H9 (cell line): Measurements from ENCODE around the gene PRKAG3. TPM values are rescaled to one million over a fixed set of nuclear protein-coding genes. Genes with fewer than 3 reads are reported as not detected.

Experiments
- DNase-seq: peaks from one replicate; pipeline ENCODE4 v3.0.0-alpha.2; 2017
- H2AFZ ChIP-seq: one replicate; pipeline ENCODE4 v1.6.1; 2013; ENCODE audit warnings: mild to moderate bottlenecking, low read length, control low read depth, moderate library complexity
- H2AK5ac ChIP-seq: 2 replicates; pipeline ENCODE4 v1.6.1; 2013; ENCODE audit warnings: low read length, control low read depth, mixed read lengths; ENCODE audit not compliant: insufficient read length
- H2BK120ac ChIP-seq: one replicate; pipeline ENCODE4 v1.6.1; 2013; ENCODE audit warnings: low read depth, mild to moderate bottlenecking, low read length, control low read depth, inconsistent platforms; ENCODE audit not compliant: poor library complexity, severe bottlenecking
- H2BK12ac ChIP-seq: 2 replicates; pipeline ENCODE4 v1.6.1; 2013; ENCODE audit warnings: low read length, control low read depth, mixed read lengths, low read depth; ENCODE audit not compliant: insufficient read length
- H2BK15ac ChIP-seq: 2 replicates; pipeline ENCODE4 v1.6.1; 2013; ENCODE audit warnings: low read depth, low read length, control low read depth
- H2BK20ac ChIP-seq: one replicate; pipeline ENCODE4 v1.6.1; 2013; ENCODE audit warnings: low read depth, mild to moderate bottlenecking, low read length, control low read depth, inconsistent platforms; ENCODE audit not compliant: poor library complexity, severe bottlenecking
- H2BK5ac ChIP-seq: 2 replicates; pipeline ENCODE4 v1.6.1; 2013; ENCODE audit warnings: low read length, control low read depth, mixed read lengths; ENCODE audit not compliant: insufficient read length
- H3K14ac ChIP-seq: 2 replicates; pipeline ENCODE4 v1.6.1; 2013; ENCODE audit warnings: low read length, control low read depth; ENCODE audit not compliant: insufficient read depth
- H3K18ac ChIP-seq: 2 replicates; pipeline ENCODE4 v1.6.1; 2013; ENCODE audit warnings: low read depth, mild to moderate bottlenecking, mixed read lengths, low read length, control low read depth; ENCODE audit not compliant: insufficient read length
- H3K23ac ChIP-seq: 2 replicates; pipeline ENCODE4 v1.6.1; 2013; ENCODE audit warnings: low read length, control low read depth, mixed read lengths, low read depth; ENCODE audit not compliant: insufficient read length
- H3K23me2 ChIP-seq: 2 replicates; pipeline ENCODE4 v1.6.1; 2013; ENCODE audit warnings: low read depth, mild to moderate bottlenecking, mixed read lengths, low read length, control low read depth; ENCODE audit not compliant: insufficient read length, poor library complexity, severe bottlenecking
- H3K27ac ChIP-seq: 2 replicates; pipeline ENCODE4 v1.5.1; 2013; ENCODE audit warnings: low read length, control low read depth, mixed read lengths, low read depth; ENCODE audit not compliant: insufficient read length
- H3K27me3 ChIP-seq: 2 replicates; pipeline ENCODE4 v1.6.1; 2013; ENCODE audit warnings: low read length, control low read depth, inconsistent platforms; ENCODE audit not compliant: insufficient read depth
- H3K4ac ChIP-seq: 2 replicates; pipeline ENCODE4 v1.6.1; 2013; ENCODE audit warnings: low read depth, mild to moderate bottlenecking, control low read depth, inconsistent platforms, low read length, moderate library complexity
- H3K4me1 ChIP-seq: 2 replicates; pipeline ENCODE4 v1.6.1; 2013; ENCODE audit warnings: low read length, control low read depth, inconsistent platforms; ENCODE audit not compliant: insufficient read depth
- H3K4me2 ChIP-seq: 2 replicates; pipeline ENCODE4 v1.6.1; 2013; ENCODE audit warnings: low read length, control low read depth, mixed read lengths; ENCODE audit not compliant: insufficient read length, insufficient read depth
- H3K56ac ChIP-seq: 2 replicates; pipeline ENCODE4 v1.6.1; 2013; ENCODE audit warnings: low read depth, mild to moderate bottlenecking, mixed read lengths, low read length, control low read depth; ENCODE audit not compliant: insufficient read length
- H3K79me1 ChIP-seq: 2 replicates; pipeline ENCODE4 v1.6.1; 2013; ENCODE audit warnings: low read depth, mild to moderate bottlenecking, moderate library complexity, low read length, control low read depth, inconsistent platforms; ENCODE audit not compliant: insufficient read depth, poor library complexity, severe bottlenecking
- H3K79me2 ChIP-seq: 2 replicates; pipeline ENCODE4 v1.6.1; 2013; ENCODE audit warnings: low read length, control low read depth, inconsistent platforms; ENCODE audit not compliant: insufficient read depth
- H3K9ac ChIP-seq: 2 replicates; pipeline ENCODE4 v1.6.1; 2013; ENCODE audit warnings: low read length, control low read depth, mixed read lengths; ENCODE audit not compliant: insufficient read length; ENCODE audit errors: extremely low read depth
- H3K9me3 ChIP-seq: one replicate; pipeline ENCODE4 v1.6.1; 2013; ENCODE audit warnings: low read depth, low read length, inconsistent platforms; ENCODE audit not compliant: control insufficient read depth
- H3T11ph ChIP-seq: one replicate; pipeline ENCODE4 v1.6.1; 2013; ENCODE audit warnings: mild to moderate bottlenecking, low read length, control low read depth, inconsistent platforms
- H4K20me1 ChIP-seq: one replicate; pipeline ENCODE4 v1.6.1; 2013; ENCODE audit not compliant: control insufficient read depth, insufficient read length, insufficient read depth
- H4K5ac ChIP-seq: 2 replicates; pipeline ENCODE4 v1.6.1; 2013; ENCODE audit warnings: low read depth, mild to moderate bottlenecking, mixed read lengths, low read length, control low read depth; ENCODE audit not compliant: insufficient read length
- H4K8ac ChIP-seq: replicated peaks from 2 replicates; pipeline ENCODE4 v1.6.1; 2013; ENCODE audit warnings: low read length, control low read depth, mixed read lengths, low read depth; ENCODE audit not compliant: insufficient read length
- H4K91ac ChIP-seq: 2 replicates; pipeline ENCODE4 v1.6.1; 2013; ENCODE audit warnings: low read depth, mild to moderate bottlenecking, moderate library complexity, mixed read lengths, low read length, control low read depth; ENCODE audit not compliant: insufficient read length
- H3K27ac Mint-ChIP-seq, 3 experiments: 2 replicates in 2 of 3; 3 replicates in 1 of 3; pipeline ENCODE4 v1.8.0; 2020 to 2021; ENCODE audit warnings: mixed read lengths in 3 of 3, mild to moderate bottlenecking in 1 of 3, moderate library complexity in 1 of 3
- H3K27me3 Mint-ChIP-seq: 2 replicates; pipeline ENCODE4 v1.8.0; 2021; ENCODE audit warnings: low read depth, mild to moderate bottlenecking, moderate library complexity, mixed read lengths
- H3K36me3 Mint-ChIP-seq, 3 experiments: 2 replicates in 2 of 3; 3 replicates in 1 of 3; pipeline ENCODE4 v1.8.0; 2020 to 2021; ENCODE audit warnings: low read depth in 3 of 3, mixed read lengths in 3 of 3; ENCODE audit not compliant: insufficient read depth in 1 of 3
- H3K4me1 Mint-ChIP-seq, 2 experiments: 2 replicates each; pipeline ENCODE4 v1.8.0; 2020; ENCODE audit warnings: mixed read lengths in 2 of 2
- H3K4me3 Mint-ChIP-seq, 2 experiments: 2 replicates in 1 of 2; 3 replicates in 1 of 2; pipeline ENCODE4 v1.8.0; 2020 to 2021; ENCODE audit warnings: mild to moderate bottlenecking in 2 of 2, mixed read lengths in 2 of 2, moderate library complexity in 1 of 2
- H3K9me3 Mint-ChIP-seq, 2 experiments: 2 replicates in 1 of 2; 3 replicates in 1 of 2; pipeline ENCODE4 v1.8.0; 2020; ENCODE audit warnings: mild to moderate bottlenecking in 2 of 2, mixed read lengths in 2 of 2, moderate library complexity in 1 of 2
- WGBS: extraction: QIAGEN DNeasy Blood & Tissue Kit; methylation state at CpG from one replicate; pipeline ENCODE4 v1.1.7; 2013; ENCODE audit warnings: missing lambda C conversion rate, low lambda C conversion rate, mixed read lengths; ENCODE audit not compliant: insufficient read length; ENCODE audit errors: extremely low coverage; 5-methylcytosine and 5-hydroxymethylcytosine counted together
- total RNA-seq: library from RNA; stranded (reverse); gene quantifications from 2 replicates; pipeline ENCODE4 v1.2.1, GENCODE V29; 2021
- TF ChIP-seq, protein P1 (sequence below): fragments of 200-600 bp; sonication (generic); conservative IDR thresholded peaks from 3 replicates; pipeline ENCODE4 v1.8.0; 2021; ENCODE audit warnings: antibody characterized with exemption, mild to moderate bottlenecking

Gene PRKAG3
- total RNA-seq, 1 experiment from 2014 or later: not detected

DNA sequence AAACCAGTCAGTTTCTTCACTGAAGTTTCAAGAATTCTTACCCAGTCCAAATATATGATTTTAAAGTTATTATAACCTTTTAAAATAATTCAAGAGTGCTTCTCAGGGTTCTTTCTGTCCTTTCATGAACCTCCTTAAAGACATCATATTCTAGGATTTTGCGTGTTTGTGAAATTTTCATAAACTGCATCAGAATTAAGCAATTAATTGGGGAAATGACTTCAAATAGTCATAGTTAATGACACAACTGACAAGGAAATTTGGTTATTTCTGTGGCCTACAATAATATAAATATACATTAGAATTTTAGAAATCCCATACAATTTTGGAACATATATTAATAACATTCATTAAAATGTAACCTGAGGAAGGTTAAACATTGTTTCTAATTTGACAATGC lies 39.2 kb downstream of the PRKAG3 start:
- Histone ChIP-seq H3K79me1 (no peaks in the 10 kb centered on the region), H4K91ac (no peak overlapping the region)

More for the DNA sequence above, 39.2 kb downstream of the PRKAG3 start:
- Histone ChIP-seq H2AFZ (no peak overlapping the region), H2BK12ac (no peak overlapping the region), H4K5ac (no peak overlapping the region), H3T11ph (no peak overlapping the region), H3K14ac (no peak overlapping the region), H3K9ac (no peak overlapping the region), H3K27ac (no peak overlapping the region), H3K4ac (no peak overlapping the region), H2BK120ac (no peak overlapping the region), H3K79me2 (no peaks in the 10 kb centered on the region), H3K27me3 (peaks cover 3% of the 10 kb centered on the region; the same call in 1 of the 2 replicates), H3K23ac (no peak overlapping the region), H4K8ac (no peak overlapping the region), H3K4me2 (no peak overlapping the region), H3K18ac (no peak overlapping the region), H2BK20ac (no peak overlapping the region), H3K4me1 (no peaks in the 10 kb centered on the region), H4K20me1 (no peaks in the 10 kb centered on the region), H3K23me2 (no peaks in the 10 kb centered on the region), H3K56ac (no peak overlapping the region), H3K9me3 (no peaks in the 10 kb centered on the region), H2BK15ac (no peak overlapping the region), H2BK5ac (no peak overlapping the region), H2AK5ac (no peak overlapping the region)
- H3K27ac Mint-ChIP-seq: no peak overlapping the region
- no CpG with 5 or more reads among the region's 1 CpG for WGBS
- H3K9me3 Mint-ChIP-seq: no peaks in the 10 kb centered on the region
- no peak for DNase-seq
- TF ChIP-seq, protein P1, sequence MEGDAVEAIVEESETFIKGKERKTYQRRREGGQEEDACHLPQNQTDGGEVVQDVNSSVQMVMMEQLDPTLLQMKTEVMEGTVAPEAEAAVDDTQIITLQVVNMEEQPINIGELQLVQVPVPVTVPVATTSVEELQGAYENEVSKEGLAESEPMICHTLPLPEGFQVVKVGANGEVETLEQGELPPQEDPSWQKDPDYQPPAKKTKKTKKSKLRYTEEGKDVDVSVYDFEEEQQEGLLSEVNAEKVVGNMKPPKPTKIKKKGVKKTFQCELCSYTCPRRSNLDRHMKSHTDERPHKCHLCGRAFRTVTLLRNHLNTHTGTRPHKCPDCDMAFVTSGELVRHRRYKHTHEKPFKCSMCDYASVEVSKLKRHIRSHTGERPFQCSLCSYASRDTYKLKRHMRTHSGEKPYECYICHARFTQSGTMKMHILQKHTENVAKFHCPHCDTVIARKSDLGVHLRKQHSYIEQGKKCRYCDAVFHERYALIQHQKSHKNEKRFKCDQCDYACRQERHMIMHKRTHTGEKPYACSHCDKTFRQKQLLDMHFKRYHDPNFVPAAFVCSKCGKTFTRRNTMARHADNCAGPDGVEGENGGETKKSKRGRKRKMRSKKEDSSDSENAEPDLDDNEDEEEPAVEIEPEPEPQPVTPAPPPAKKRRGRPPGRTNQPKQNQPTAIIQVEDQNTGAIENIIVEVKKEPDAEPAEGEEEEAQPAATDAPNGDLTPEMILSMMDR: no peak
- H3K4me1 Mint-ChIP-seq: peaks cover 11 to 17% of the 10 kb centered on the region in 2 experiments
- no peaks in the 10 kb centered on the region; the same call in none of the 2 replicates for H3K27me3 Mint-ChIP-seq
- no peaks in the 10 kb centered on the region for H3K36me3 Mint-ChIP-seq
- H3K4me3 Mint-ChIP-seq: no peak overlapping the region
